Prostate gland (tissue), 2 donors: ENCODE data around the gene SORBS1. TPM values are rescaled to one million over a fixed set of nuclear protein-coding genes. Genes with fewer than 3 reads are reported as not detected.

Source experiments
- DNase-seq: peaks from one replicate; pipeline ENCODE4 v3.0.0-alpha.2; 2019; ENCODE audit warnings: low spot score
- H3K27ac ChIP-seq, 2 donors: fragments of 200-600 bp; sonication (generic); 2 replicates each; pipeline ENCODE4 v1.5.1; 2017 to 2019
- H3K27me3 ChIP-seq: fragments of 200-600 bp; sonication (generic); replicated peaks from 2 replicates; pipeline ENCODE4 v1.5.1; 2019; ENCODE audit not compliant: insufficient read depth
- H3K36me3 ChIP-seq, 2 donors: fragments of 200-600 bp; sonication (generic); 1 replicate in 1 of 2; 2 replicates in 1 of 2; pipeline versions ENCODE4 v1.5.1 to v1.8.1; 2017 to 2019
- H3K4me1 ChIP-seq: fragments of 200-600 bp; sonication (generic); replicated peaks from 2 replicates; pipeline ENCODE4 v1.5.1; 2019
- H3K4me3 ChIP-seq, 2 donors: fragments of 200-600 bp; sonication (generic); 2 replicates each; pipeline ENCODE4 v1.5.1; 2017 to 2019
- H3K9me3 ChIP-seq: fragments of 200-600 bp; sonication (generic); 2 replicates; pipeline ENCODE4 v1.5.1; 2017
- CTCF ChIP-seq, 4 experiments: fragments of 200-600 bp in 2 of 4; fragments of 450-650 bp in 2 of 4; sonication (generic) in 2 of 4; IDR thresholded peaks; 1 replicate in 3 of 4; 2 replicates in 1 of 4; pipeline ENCODE4 v1.5.1; 2016 to 2019; ENCODE audit warnings: antibody characterized with exemption in 4 of 4, mild to moderate bottlenecking in 2 of 4, moderate library complexity in 2 of 4
- POLR2A ChIP-seq: fragments of 450-650 bp; IDR thresholded peaks from one replicate; pipeline ENCODE4 v1.6.1; 2016; ENCODE audit warnings: antibody characterized with exemption, mild to moderate bottlenecking
- POLR2AphosphoS5 ChIP-seq: sonication (generic); formaldehyde crosslinking; IDR thresholded peaks from one replicate; pipeline ENCODE4 v1.6.1; 2017; ENCODE audit warnings: antibody characterized with exemption
- WGBS: methylation state at CpG from one replicate; pipeline ENCODE4 v1.1.5; 2018; 5-methylcytosine and 5-hydroxymethylcytosine counted together
- intact Hi-C: fragments of 100-400 bp; cut with DNase I; formaldehyde crosslinking; loops from one replicate; pipeline ENCODE4 v1.14.2; 2022
- total RNA-seq, 2 donors: library from RNA; depleted of rRNA; stranded (reverse); fragments of >200 nt; gene quantifications; one replicate each; pipeline ENCODE4 v1.1.0, GENCODE V29; 2016

Gene SORBS1
- total RNA-seq, 2 donors from 2014 or later, result 84.6 to 189 TPM

- Histone ChIP-seq H3K4me1 (no peaks in the 10 kb centered on the region), H3K27me3 (no peaks in the 10 kb centered on the region), H3K9me3 (no peaks in the 10 kb centered on the region), H3K36me3 (no peaks in the 10 kb centered on the region), H3K4me3 (no peak overlapping the region), H3K27ac (peak overlapping the region; percentile 72 to 76)
- no peak for DNase-seq
- TF ChIP-seq POLR2AphosphoS5, result peak; percentile 49
- no peak for TF ChIP-seq CTCF (IDR thresholded peaks at IDR 0.05)
- intact Hi-C loops, result no loop called here
- WGBS, result 61% methylated on average over 6 of the region's 6 CpGs
Observed at GRCh38 chr10:95447685-95448084, 113.5 kb downstream of the SORBS1 start.

- H3K36me3 ChIP-seq, result no peaks in the 10 kb centered on the region
- no peaks in the 10 kb centered on the region for H3K27me3 ChIP-seq
- intact Hi-C loops, result no loop called here
- no peaks in the 10 kb centered on the region for H3K4me1 ChIP-seq
- 20% methylated on average over 7 of the region's 7 CpGs for WGBS
- no peaks in the 10 kb centered on the region for H3K9me3 ChIP-seq
- TF ChIP-seq POLR2AphosphoS5 (peak; percentile 66), CTCF (IDR thresholded peaks at IDR 0.05) (peak; percentile 25 to 80 (median 57)), POLR2A (no peak)
- peak overlapping the region; percentile 72 to 76 for H3K27ac ChIP-seq
- H3K4me3 ChIP-seq, result no peak overlapping the region
- DNase-seq, result peak; percentile 46
Observed at GRCh38 chr10:95445837-95446486, 115.2 kb downstream of the SORBS1 start.

GRCh38 chr10:95445223-95445836, 115.8 kb downstream of the SORBS1 start:
- WGBS, result 27% methylated on average over 6 of the region's 6 CpGs
- intact Hi-C loops, result no loop called here
- Histone ChIP-seq H3K9me3 (no peaks in the 10 kb centered on the region), H3K27me3 (no peaks in the 10 kb centered on the region), H3K36me3 (no peaks in the 10 kb centered on the region), H3K4me1 (no peaks in the 10 kb centered on the region), H3K4me3 (no peak overlapping the region), H3K27ac (peak overlapping the region; percentile 72 to 76)
- TF ChIP-seq POLR2A (no peak), CTCF (IDR thresholded peaks at IDR 0.05) (no peak), POLR2AphosphoS5 (peak; percentile 63)
- peak; percentile 40 for DNase-seq

- H3K4me3 ChIP-seq, result no peak overlapping the region
- H3K27ac ChIP-seq, result peak overlapping the region; percentile 72 to 76
- WGBS, result 58% methylated on average over 5 of the region's 5 CpGs
- intact Hi-C loops, result no loop called here
- H3K9me3 ChIP-seq, result no peaks in the 10 kb centered on the region
- H3K27me3 ChIP-seq, result no peaks in the 10 kb centered on the region
- no peaks in the 10 kb centered on the region for H3K4me1 ChIP-seq
- TF ChIP-seq POLR2AphosphoS5 (no peak), CTCF (IDR thresholded peaks at IDR 0.05) (no peak), POLR2A (no peak)
- H3K36me3 ChIP-seq, result no peaks in the 10 kb centered on the region
- no peak for DNase-seq
Observed at GRCh38 chr10:95444792-95445191, 116.4 kb downstream of the SORBS1 start.

GRCh38 chr10:95443636-95444035, 117.5 kb downstream of the SORBS1 start:
- Histone ChIP-seq H3K36me3 (no peaks in the 10 kb centered on the region), H3K4me3 (no peak overlapping the region), H3K4me1 (no peaks in the 10 kb centered on the region), H3K27me3 (no peaks in the 10 kb centered on the region), H3K9me3 (no peaks in the 10 kb centered on the region), H3K27ac (peak overlapping the region; percentile 72 to 76)
- WGBS, result 82% methylated on average over 1 of the region's 1 CpG
- intact Hi-C loops, result no loop called here
- no peak for DNase-seq
- TF ChIP-seq POLR2A (no peak), POLR2AphosphoS5 (no peak), CTCF (IDR thresholded peaks at IDR 0.05) (no peak)
